ENCODE measurements around the gene CRAMP1.
"Not testable (repeated sequence)": the region's sequence is repeated elsewhere in the genome, so short reads cannot be mapped to it uniquely, and the experiment has no call there.

CRAMP1 gene

DNA sequence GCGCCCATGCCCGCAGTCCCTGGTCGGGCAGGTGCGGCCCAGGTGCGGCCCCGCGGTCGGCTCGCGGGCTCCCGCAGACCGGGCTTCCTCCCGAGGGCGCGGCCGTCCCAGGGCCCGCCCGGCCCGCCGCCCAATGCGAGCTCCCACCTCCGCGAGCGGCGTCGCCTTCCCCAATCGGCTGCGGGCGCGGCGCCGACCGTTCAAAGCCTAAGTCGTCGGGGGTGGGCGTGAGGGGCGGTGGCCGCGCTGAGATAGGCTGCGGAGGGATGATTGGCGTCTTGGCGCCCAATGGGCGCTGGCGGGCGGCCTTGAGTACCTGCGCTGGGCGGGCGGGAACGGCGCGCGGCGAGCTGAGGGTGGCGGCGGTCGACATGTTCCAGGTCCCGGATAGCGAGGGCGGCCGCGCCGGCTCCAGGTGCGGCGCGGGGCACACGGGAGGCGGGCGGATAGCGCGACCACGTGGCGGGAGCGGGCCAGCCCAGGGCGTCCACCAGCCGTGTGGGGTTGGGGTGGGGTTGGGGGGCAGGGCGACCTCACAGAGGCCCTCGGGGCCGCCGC, 65.9 kb downstream of the CRAMP1 start, which contains the start of gene JPT2:
Gene JPT2, plus strand, starts transcription at position 338 of the 558 bp plus-strand sequence. Its CDS starts 34 bp downstream, at position 372.
- peak; percentile 91 to 93 for DNase-seq (ENCODE audit: low read depth in 1 of 2, low spot score in 1 of 2)

DNA sequence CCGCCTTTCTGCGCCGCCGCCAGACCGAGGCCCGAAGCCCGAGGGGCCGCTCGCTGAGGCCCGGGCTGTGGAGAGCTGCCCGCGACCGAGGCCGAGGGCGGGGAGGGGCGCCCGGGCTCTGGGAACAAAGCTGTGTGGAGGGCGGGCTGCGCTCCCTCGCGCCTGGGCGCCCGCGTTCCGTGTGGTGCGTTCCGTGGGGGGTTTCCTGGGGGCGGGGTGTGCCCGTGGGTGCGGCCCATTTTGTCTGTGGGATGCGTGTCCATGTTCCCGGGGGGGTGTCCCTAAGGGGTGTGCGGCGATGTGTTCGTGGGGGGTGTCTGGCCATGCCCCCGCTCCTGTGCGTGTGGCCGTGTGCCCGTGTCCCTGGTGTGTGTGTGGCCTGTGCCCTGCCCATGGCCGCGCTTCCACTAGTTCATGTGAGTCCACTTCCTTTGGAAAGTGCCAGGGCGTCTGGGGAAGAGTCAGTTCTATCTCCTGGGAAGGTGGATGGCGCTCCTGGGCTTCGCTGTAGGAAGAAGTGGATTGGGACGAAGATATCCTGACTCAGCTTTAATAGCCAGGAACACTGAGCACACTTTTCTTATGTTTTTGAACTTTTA, 66.4 kb downstream of the CRAMP1 start:
- peak; percentile 23 to 25 for DNase-seq (ENCODE audit: low read depth in 1 of 2, low spot score in 1 of 2)

DNA sequence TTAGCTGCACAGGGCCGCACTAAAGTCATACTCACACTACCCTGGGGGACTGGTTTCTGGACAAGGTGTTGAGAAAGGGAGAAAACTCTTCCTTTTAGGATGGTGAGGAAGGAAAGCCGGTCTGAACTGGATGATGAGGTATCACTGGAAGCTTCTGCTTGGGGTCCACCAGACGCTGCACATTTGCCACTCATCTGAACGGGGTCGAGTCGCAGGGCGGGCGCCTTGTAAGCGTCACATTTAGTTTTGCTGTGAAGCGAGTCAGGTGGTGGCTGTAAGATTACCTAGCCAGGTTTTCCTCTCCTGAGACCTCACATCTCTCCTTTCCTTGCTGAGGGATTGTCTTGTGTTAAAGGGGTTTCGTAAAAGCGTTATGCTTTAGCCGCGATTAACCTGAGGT, 68.2 kb downstream of the CRAMP1 start:
- no peak for DNase-seq (ENCODE audit: low read depth in 1 of 2, low spot score in 1 of 2)

DNA sequence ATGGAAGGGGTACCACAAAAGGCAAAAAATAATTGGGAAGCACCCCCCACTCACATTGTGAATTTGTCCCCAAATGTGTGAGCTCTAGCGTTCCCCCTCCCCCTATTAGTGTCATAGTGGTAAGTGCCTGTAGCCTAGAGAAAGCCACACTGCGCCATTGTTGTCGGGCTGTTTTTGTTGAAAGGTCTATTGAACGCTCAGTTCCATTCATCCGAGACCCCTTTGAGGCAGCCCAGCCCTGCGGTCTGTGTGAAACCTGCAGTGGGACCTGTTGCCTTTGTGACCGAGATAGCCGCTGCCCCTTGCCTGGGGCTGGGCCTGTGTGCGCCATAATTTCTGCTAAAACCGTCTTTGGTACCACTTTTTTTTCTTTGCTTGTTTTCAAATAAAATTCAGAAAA, 68.9 kb downstream of the CRAMP1 start:
- DNase-seq (ENCODE audit: low read depth in 1 of 2, low spot score in 1 of 2): no peak

DNA sequence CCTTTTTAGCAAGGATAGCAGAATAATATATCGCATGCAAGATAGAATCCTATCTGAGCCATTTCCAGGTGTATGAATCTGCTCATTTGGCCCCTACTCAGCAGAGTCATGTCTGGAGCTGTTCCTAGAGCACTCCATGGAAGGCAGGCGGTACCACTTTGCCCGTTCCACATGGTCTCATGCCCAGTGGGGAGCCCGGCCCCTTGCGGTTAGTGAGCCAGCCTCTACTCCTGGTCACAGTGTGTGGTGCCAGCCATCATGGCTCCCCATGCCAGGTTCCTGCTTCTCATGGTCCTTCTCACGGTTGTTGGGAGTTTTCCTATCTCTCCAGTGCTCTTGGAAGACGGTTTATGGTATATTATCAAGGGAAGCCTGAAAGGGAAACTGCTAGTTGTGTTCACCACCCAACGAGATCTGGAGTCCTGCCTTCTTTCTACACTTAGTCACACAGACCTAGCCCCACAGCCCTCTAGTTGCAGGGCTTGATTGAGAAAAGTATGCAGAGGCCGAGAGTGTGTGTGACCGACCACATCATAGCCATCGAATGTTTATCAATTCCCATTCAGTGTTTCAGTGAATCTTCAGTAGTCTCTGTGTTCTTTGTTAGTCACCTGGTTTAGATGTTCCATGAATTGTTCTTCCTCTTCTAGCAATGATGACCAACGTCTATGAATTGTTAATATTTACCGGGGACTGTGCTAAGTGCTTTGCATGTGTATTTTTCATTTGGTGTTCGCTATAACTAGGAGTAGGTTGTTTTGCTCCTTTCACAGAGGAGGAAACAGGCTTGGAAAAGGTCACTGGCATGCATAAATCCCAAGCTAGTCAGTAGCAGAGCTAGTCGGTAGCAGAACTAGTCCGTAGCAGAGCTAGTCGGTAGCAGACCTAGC, 75.5 kb downstream of the CRAMP1 start:
- no peak for DNase-seq (ENCODE audit: low read depth in 1 of 2, low spot score in 1 of 2)

DNA sequence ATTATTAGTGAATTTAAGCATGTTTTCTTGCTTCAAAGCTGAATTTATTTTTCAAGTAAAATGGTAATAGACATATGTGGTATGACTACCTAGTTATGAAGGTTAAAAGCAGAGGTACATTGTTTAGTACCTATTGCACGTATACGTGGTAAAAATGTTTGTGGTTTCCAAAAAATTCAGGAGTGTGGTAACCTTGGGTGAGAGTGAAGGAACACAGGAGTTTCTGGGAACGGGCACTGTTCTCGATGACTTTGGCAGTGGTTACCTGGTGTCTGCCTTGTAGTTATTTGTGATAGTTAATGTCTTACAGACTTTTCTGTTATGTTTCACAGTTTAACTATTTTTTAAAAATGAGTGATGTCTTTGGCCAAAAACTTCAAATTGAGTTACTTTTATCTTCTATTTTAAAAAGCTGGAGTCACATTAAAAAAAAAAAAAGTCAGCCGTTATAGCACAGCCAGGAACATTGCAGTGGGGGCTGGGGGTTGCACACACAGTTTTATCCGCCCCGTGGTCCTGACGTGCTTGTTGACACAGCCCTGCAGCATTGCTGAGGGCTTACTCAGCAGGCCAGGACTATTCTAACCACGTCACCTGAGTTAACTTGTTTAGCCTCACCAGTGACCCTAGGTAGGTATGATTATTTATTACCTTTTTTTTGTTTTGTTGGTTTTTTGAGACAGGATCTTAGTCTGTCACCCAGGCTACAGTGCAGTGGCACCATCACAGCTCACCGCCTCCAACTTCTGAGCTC, 76.8 kb downstream of the CRAMP1 start:
- no peak for DNase-seq (ENCODE audit: low read depth in 1 of 2, low spot score in 1 of 2)

DNA sequence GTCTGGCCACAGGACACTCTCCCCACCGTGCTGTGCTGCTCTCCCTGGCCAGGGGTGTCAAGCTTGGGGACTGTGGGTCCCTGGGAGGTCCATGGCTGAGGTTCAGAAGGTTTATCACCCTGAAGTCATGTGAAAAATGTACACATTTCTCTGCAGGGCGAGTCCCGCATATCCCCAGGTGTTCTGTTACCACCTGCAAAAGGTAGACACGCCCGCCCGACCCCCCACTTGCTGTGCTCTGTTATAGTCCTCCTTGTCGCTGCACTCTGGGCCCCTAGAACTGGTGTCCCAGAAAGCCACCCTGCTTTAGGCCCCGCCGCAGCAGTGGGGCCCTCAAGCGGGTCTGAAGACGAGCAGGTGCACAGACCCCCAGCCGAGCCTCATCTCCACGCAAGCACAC, 77.7 kb downstream of the CRAMP1 start:
- DNase-seq (ENCODE audit: low read depth in 1 of 2, low spot score in 1 of 2): no peak

DNA sequence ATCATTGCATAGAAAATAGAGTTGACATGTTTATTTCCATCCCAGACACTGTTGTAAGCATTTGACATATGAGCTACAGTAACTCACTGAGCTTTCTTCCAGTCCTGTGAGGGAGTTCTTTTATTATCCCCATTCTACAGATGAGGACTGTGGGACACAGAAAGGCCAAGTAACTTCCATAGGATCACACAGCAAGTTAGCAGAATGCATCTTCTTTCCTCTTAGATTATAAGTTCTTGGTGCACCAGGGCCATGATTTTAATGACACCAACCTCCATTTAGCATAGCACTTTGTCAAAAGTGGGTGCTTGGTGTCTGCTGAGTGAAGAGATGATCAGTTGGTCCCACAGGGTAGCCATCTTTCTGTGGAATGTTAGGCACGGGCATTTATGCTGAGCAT, 78.7 kb downstream of the CRAMP1 start:
- DNase-seq (ENCODE audit: low read depth in 1 of 2, low spot score in 1 of 2): no peak

DNA sequence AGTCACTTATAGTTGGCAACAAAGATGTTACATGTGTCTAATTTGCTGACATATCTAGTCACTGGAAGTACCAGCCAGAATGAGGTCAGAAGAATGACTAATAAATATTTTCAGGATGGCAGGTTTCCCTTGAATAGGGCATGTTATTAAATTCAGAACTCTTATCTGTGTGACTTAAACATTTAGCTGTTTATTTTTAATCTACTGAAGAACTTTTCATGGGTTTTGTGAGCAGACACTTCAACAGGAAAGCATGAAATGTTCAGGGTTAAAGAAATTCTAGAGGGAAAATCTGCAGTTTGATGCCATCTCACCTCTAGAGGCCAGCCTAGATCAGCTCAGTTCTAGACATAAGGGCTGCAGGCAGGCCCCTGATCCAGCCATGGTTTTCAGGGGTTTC, 79.1 kb downstream of the CRAMP1 start:
- DNase-seq (ENCODE audit: low read depth in 1 of 2, low spot score in 1 of 2): no peak

DNA sequence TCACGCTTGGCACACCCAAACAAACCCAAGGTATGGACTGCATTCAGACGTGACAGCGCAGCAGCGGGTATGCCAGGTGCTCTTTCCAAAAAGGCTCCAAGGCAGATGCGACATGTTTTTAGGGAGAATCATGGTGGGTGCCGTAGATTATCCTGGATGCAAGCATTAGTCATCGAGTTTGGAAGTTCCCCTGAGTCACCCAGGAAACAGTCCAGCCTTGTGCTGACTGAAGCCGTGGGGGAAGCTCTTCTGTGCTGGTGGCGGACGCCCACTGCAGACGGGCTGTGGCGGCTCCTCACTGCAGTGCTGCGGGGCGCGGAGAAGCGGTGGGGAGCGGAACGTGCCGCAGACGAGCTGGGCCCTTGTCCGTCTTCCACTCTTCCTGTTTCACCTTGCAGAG, 79.8 kb downstream of the CRAMP1 start:
- DNase-seq (ENCODE audit: low read depth in 1 of 2, low spot score in 1 of 2): no peak

DNA sequence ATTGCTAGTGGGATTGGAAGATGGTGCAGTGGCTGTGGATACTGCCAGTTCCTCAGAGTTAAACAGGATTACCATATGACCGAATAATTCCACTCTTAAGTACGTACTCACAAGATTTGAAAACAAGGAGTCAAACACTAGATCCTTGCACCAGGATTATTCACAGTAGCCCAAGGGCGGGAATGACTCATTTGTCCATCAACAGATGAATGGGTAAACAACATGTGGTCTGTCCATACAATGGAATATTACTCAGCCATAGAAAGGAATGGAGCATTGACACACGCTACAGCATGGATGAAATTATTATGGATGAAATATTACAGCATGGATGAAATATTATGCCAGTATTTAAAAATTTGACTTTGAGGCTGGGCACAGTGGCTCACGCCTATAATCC, 84.7 kb downstream of the CRAMP1 start:
- DNase-seq (ENCODE audit: low read depth in 1 of 2, low spot score in 1 of 2): no peak

DNA sequence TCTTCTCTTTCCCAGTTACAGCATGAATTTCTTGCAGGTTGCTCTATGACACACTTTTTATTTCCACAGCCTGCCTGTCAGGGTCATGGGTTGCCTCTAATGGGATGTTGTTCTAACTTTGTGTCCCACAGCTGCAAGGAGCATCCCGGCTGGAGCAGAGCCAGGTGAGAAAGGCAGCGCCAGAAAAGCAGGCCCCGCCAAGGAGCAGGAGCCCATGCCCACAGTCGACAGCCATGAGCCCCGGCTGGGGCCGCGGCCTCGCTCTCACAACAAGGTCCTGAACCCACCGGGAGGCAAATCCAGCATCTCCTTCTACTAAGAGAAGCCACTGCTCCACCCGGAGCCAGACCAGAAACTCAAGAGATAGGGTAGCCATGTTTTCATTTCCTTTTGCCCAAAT, 86.5 kb downstream of the CRAMP1 start:
- no peak for DNase-seq (ENCODE audit: low read depth in 1 of 2, low spot score in 1 of 2)

DNA sequence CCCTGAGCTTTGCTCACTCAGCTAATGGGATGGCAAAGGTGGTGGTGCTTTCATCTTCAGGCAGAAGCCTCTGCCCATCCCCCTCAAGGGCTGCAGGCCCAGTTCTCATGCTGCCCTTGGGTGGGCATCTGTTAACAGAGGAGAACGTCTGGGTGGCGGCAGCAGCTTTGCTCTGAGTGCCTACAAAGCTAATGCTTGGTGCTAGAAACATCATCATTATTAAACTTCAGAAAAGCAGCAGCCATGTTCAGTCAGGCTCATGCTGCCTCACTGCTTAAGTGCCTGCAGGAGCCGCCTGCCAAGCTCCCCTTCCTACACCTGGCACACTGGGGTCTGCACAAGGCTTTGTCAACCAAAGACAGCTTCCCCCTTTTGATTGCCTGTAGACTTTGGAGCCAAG, 88.1 kb downstream of the CRAMP1 start:
- no peak for DNase-seq (ENCODE audit: low read depth in 1 of 2, low spot score in 1 of 2)

DNA sequence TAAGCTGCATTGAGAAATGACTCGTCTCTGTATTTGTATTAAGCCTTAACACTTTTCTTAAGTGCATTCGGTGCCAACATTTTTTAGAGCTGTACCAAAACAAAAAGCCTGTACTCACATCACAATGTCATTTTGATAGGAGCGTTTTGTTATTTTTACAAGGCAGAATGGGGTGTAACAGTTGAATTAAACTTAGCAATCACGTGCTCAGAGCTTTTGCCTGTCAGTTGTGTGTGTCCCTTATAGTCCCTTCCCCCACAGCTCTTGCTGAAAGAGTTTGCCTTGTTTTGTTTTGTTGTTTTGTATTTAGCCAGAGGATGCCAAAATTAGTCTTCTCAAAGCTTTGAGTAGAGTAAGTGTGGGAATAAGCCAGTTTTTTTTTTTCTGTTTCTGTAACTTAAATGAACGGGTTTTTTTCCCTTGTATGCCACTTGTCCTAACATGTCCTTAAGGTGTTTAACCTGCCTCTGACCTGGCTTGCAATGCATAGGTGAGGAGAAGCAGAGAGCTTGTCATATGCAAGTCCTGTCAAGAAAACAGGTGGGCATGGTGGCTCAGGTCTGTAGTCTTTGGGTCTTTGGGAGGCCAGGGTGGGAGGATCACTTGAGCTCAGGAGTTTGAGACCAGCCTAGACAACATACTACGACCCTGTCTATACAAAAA, 89.2 kb downstream of the CRAMP1 start:
- no peak for DNase-seq (ENCODE audit: low read depth in 1 of 2, low spot score in 1 of 2)

DNA sequence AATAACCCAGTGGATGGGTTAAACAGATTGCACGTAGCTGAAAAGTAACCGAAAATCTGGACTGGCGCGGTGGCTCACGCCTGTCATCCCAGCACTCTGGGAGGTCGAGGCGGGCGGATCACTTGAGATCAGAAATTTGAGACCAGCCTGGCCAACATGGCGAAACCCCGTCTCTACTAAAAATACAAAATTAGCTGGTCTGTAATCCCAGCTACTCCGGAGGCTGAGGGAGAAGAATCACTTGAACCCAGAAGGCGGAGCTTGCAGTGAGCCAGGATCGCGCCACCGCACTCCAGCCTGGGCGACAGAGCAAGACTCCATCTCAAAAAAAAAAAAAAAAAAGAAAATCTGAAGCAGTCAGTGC, 93.1 kb downstream of the CRAMP1 start:
- not testable (repeated sequence) for DNase-seq (ENCODE audit: low read depth in 1 of 2, low spot score in 1 of 2)

DNA sequence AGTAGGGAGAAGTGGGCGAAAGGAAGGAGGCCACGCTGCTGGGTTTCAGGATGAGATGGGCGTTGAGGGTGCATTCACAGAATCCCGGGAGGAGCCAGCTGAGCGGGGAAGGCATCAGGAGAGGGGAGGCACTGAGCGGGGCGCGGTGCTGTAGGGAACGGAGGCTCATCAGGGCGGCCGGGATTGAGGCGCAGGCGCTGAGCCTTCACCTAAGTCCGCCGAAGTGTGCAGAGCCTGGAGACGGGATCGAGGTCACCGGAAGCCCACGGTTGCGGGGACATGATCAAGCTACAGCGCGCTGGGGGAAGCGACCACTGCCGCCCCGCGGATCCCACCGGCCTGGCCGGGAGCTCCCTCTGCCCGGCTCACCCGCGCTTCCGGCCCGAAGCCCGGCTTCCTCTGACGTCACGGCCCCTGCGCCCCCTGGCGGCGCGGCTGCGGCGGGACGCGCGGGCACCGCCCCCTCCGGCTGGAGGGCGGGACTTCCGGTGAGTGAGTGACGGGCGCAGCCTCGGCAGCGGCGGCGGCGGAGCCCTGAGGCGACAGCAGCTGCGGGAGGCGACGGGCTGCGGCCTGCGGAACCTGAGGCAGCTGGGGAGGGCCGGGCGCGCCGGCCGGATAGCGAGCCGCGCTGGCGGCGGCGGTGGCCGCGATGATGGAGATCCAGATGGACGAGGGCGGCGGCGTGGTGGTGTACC, 93.7 kb downstream of the CRAMP1 start, which contains the start of gene MAPK8IP3:
Gene MAPK8IP3, plus strand, starts transcription at position 508 of the 698 bp plus-strand sequence. Its CDS starts 145 bp downstream, at position 653.
- peak; percentile 87 to 99 for DNase-seq (ENCODE audit: low read depth in 1 of 2, low spot score in 1 of 2)

DNA sequence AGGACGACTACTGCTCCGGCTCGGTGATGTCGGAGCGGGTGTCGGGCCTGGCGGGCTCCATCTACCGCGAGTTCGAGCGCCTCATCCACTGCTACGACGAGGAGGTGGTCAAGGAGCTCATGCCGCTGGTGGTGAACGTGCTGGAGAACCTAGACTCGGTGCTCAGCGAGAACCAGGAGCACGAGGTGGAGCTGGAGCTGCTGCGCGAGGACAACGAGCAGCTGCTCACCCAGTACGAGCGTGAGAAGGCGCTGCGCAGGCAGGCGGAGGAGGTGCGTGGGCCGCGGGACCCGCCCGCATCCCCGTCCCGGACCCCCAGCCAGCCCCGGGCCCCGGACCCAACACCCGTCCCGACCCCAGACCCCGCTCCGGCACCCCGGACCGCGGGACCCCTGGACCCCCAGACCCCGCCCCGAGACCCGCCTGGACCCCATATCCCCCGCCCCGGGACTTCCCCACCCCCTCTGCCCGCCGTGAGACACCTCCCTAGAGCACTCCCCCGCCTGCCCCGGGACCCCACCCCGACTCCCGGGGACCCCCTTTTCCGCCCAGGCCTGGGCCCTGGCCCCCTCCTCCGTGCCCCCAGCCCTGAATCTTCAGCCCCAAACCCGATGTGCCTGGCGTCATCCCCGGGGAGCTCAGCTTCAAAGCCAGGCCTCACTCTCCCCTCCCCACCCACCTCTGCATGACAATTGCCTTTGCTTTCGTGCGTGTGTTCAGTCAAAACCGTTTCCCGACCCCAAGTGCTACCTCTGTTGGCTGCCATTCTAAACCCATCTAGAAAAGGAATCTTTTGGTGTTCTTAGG, 94.4 kb downstream of the CRAMP1 start:
- peak; percentile 6 to 13 for DNase-seq (ENCODE audit: low read depth in 1 of 2, low spot score in 1 of 2)

DNA sequence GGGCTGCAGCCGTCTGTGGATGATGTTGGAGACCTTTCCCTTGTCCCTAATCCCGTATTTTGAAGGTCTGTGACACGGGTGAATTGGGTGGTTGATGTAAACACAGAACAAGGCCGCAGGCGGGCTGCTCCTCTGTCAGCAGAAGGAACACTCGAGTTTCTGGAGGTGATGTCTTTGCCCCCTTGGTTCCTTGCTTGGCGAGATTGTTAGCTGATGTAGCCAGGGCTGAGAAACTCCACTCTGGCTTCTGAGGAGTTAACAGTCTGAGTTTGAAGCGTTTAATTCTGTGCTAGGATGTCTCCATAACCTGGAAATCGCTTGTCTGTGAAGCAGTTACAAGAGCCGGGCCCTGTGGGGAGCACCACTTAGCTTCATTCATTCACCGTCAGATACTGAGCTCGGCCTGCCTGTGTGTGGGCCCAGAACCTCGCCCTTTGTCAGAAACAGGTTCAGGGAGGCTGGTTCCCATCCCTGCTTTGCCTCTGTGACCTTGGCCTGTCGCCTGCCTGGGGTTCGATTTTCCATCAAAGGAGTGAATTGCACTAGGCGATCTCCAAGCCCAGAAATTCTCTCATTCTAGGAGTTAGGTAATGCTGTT, 95.1 kb downstream of the CRAMP1 start:
- no peak for DNase-seq (ENCODE audit: low read depth in 1 of 2, low spot score in 1 of 2)

All from activated CD4-positive, alpha-beta T cell treated with anti-CD3 and anti-CD28 coated beads, Interleukin-2, amount 50 U/mL, for 24 hours (primary cell).